BE2C (cell line): ENCODE results near the gene NPAT.

ENCODE experiments used
- DNase-seq: peaks from one replicate; pipeline ENCODE4 v3.0.0-alpha.2; 2020
- H3K27me3 ChIP-seq: fragments of 250-450 bp; sonication (Bioruptor Pico); 2 replicates; pipeline ENCODE4 v1.5.1; 2020; ENCODE audit warnings: mild to moderate bottlenecking
- H3K36me3 ChIP-seq: fragments of 250-450 bp; sonication (Bioruptor Pico); 2 replicates; pipeline ENCODE4 v1.5.1; 2020; ENCODE audit warnings: mild to moderate bottlenecking
- H3K4me1 ChIP-seq: fragments of 250-450 bp; sonication (Bioruptor Pico); 2 replicates; pipeline ENCODE4 v1.5.1; 2020
- H3K4me3 ChIP-seq: 2 replicates; pipeline ENCODE4 v1.5.1; 2011; ENCODE audit warnings: low read depth, low read length
- H3K9me3 ChIP-seq: fragments of 250-450 bp; sonication (Bioruptor Pico); 2 replicates; pipeline ENCODE4 v1.5.1; 2020
- CTCF ChIP-seq: IDR thresholded peaks from 2 replicates; pipeline ENCODE4 v1.5.1; 2012; ENCODE audit warnings: mild to moderate bottlenecking, low read depth, low read length

The NPAT gene

GRCh38 chr11:108204376-108204775 is 18.1 kb downstream of the NPAT start:
- no peaks in the 10 kb centered on the region for H3K9me3 ChIP-seq

GRCh38 chr11:108203075-108203474 is 19.4 kb downstream of the NPAT start:
- Histone ChIP-seq H3K36me3 (peaks cover 49% of the 10 kb centered on the region), H3K4me1 (no peaks in the 10 kb centered on the region), H3K4me3 (no peak overlapping the region), H3K9me3 (no peaks in the 10 kb centered on the region), H3K27me3 (no peaks in the 10 kb centered on the region)
- no peak for TF ChIP-seq CTCF
- no peak for DNase-seq

More at GRCh38 chr11:108204376-108204775, 18.1 kb downstream of the NPAT start:
- Histone ChIP-seq H3K4me3 (no peak overlapping the region), H3K27me3 (no peaks in the 10 kb centered on the region), H3K4me1 (no peaks in the 10 kb centered on the region), H3K36me3 (peaks cover 55% of the 10 kb centered on the region)
- no peak for TF ChIP-seq CTCF
- no peak for DNase-seq

- Histone ChIP-seq H3K9me3 (no peaks in the 10 kb centered on the region), H3K36me3 (peaks cover 33% of the 10 kb centered on the region), H3K27me3 (no peaks in the 10 kb centered on the region), H3K4me3 (no peak overlapping the region), H3K4me1 (no peaks in the 10 kb centered on the region)
- TF ChIP-seq CTCF: no peak
- no peak for DNase-seq
Observed at GRCh38 chr11:108199446-108200321, 22.8 kb downstream of the NPAT start.

- no peak overlapping the region for H3K4me3 ChIP-seq
- TF ChIP-seq CTCF: no peak
- DNase-seq: no peak
- H3K4me1 ChIP-seq: no peaks in the 10 kb centered on the region
- no peaks in the 10 kb centered on the region for H3K27me3 ChIP-seq
- H3K9me3 ChIP-seq: no peaks in the 10 kb centered on the region
- H3K36me3 ChIP-seq: peaks cover 31% of the 10 kb centered on the region
Observed at GRCh38 chr11:108198833-108199232, 23.6 kb downstream of the NPAT start.

- TF ChIP-seq CTCF: no peak
- no peaks in the 10 kb centered on the region for H3K27me3 ChIP-seq
- peaks cover 38% of the 10 kb centered on the region for H3K36me3 ChIP-seq
- DNase-seq: no peak
- H3K4me3 ChIP-seq: no peak overlapping the region
- no peaks in the 10 kb centered on the region for H3K4me1 ChIP-seq
- H3K9me3 ChIP-seq: no peaks in the 10 kb centered on the region
Observed at GRCh38 chr11:108197351-108197750, 25.1 kb downstream of the NPAT start.

- no peak overlapping the region for H3K4me3 ChIP-seq
- no peak for TF ChIP-seq CTCF
- peaks cover 41% of the 10 kb centered on the region for H3K36me3 ChIP-seq
Observed at GRCh38 chr11:108196901-108197300, 25.5 kb downstream of the NPAT start.

More at GRCh38 chr11:108196901-108197300, 25.5 kb downstream of the NPAT start:
- no peaks in the 10 kb centered on the region for H3K4me1 ChIP-seq
- H3K27me3 ChIP-seq: no peaks in the 10 kb centered on the region
- DNase-seq: no peak
- H3K9me3 ChIP-seq: no peaks in the 10 kb centered on the region
